ENCODE measurements around the gene MFN2.

MFN2 gene

DNA sequence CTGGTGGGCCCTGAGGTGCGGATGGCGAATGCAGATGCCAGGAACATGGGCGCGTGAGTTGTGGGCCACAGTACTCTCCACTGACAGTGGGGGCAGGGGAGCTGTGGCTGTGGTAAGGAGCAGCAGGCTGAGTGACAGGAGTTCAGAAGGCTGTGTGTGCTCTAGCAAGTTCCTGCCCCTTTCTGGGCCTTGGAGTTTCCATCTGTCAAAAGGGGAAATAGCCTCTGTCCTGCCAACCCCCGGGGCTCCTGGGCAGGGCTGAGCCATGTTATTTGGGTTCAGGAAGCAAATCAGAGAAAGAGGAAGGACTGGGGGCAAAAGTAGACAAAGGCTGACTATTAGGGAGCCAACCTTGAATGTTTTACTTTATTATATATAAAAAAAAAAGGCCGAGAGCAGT is 19.5 kb upstream of the MFN2 start:
- DNase-seq = no peak

GRCh38 chr1:11961230-11961629 is 19.0 kb upstream of the MFN2 start:
- no peak for DNase-seq

DNA sequence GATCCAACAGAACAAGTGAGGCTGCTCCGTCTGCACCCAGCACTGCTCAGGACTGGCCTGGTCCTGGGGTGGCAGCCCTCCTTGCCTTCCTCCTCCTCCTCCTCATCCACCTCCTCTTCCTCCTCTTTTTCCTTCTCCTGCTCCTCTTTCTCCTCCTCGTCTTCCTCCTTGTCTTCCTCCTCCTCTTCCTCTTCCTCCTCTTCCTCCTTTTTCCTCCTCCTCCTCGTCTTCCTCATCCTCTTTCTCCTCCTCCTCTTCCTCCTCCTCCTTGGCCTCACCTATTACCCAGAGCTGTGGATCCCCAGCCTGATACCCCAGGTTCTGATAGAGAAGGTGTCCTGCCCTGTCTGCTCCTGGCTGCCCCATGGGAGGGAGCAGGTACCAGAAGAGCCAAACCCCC is 16.6 kb upstream of the MFN2 start:
- DNase-seq = no peak

- no peak for DNase-seq
Measured at GRCh38 chr1:11964656-11965055, 15.6 kb upstream of the MFN2 start.

DNA sequence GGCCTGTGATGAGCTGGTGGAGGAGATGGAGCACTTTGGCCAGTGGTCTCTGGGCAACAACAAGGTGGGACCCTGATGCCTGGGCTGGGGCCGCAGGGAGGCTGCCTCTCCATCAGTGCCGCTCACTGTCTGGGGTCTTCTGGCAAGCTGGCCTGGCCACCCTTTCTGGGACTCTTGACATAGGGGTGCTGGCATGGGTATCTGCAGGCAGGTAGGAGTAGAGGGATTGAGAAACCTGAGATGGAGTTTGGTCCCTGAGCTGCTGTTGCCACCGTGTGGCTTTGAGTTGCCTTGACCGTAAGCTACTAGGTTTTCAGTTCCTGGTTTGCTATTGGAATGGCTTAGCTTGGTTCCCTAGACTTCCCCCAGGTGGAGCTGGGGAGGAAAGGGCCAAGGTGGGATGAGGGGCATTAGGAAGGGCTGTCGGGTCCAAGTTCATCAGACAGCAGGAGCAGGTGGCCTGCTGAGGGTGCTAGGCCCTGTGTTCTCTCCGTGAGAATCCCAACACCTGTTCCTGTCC is 13.2 kb upstream of the MFN2 start:
- peak in 2 of 6 experiments; percentile 4 to 6 for DNase-seq

DNA sequence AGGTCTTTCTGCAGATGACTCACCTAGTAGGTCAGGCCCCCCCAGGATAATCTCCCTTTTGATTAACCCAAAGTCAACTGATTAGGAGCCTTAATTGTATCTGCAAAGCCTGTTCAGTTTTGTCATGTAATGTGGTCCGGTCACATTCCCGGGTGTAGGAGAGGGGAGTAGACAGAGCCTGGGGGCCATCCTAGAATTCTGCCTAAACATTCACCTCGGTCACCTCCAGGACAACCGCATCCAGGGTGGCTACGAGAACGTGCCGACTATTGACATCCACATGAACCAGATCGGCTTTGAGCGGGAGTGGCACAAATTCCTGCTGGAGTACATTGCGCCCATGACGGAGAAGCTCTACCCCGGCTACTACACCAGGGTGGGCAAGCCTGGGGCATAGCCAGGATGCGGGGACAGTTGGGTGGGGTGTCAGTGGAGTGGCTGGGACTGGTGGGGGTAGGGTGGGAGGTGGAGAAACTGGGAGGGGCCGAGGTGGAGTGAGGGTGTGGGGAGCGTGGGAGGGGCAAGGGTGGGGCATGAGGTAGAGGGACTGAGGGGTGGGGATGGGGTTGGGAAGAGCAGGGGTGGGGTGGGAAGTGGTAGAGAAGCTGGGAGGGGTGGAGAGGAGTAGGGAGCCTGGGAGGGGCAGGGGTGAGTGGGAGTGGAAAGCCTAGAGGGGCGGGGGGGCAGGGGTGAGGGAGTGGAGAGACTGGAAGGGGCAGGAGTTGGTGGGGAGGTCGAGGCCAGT is 9.6 kb upstream of the MFN2 start:
- no peak for DNase-seq

GRCh38 chr1:11977625-11978024 is 2.6 kb upstream of the MFN2 start:
- no peak for DNase-seq

- no peak for DNase-seq
Measured at GRCh38 chr1:11978301-11978700, 1.9 kb upstream of the MFN2 start.

DNA sequence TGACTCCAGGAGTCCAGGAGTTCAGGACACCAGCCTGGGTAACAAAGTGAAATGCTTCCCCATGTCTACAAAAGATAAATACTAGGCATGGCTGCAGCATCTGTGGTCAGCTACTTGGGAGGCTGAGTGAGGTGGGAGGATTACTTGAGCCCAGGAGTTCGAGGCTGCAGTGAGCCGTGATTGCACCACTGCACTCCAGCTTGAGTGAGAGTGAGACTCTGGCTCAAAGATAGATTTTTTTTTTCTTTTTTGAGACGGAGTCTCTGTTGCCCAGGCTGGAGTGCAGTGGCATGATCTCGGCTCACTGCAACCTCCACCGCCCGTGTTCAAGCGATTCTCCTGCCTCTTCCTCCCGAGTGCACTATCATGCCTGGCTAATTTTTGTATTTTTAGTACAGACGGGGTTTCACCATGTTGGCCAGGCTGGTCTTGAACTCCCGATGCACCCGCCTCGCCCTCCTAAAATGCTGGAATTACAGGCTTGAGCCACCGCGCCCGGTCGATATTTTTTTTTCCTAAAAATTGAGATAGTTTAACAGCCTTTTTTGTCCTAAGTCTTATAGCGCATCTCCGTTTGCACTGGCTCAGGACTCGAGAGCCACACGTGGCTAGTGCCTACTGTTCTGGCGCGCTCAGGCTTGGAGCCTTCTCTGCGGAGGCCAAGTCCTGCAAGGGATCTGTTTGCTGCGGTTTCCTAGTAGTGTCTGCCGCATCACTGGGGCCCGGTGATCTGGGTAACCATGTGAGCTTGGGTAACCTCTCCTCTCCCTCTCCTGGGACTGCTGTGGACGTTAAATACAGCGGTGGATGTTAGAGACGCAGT is 1.0 kb upstream of the MFN2 start:
- DNase-seq = peak in 1 of 6 experiments; percentile 4

- DNase-seq = no peak
Measured at GRCh38 chr1:11980676-11980972, 380 bp downstream of the MFN2 start.

- no peak for DNase-seq
Measured at GRCh38 chr1:11981378-11982009, 1.2 kb downstream of the MFN2 start.

DNA sequence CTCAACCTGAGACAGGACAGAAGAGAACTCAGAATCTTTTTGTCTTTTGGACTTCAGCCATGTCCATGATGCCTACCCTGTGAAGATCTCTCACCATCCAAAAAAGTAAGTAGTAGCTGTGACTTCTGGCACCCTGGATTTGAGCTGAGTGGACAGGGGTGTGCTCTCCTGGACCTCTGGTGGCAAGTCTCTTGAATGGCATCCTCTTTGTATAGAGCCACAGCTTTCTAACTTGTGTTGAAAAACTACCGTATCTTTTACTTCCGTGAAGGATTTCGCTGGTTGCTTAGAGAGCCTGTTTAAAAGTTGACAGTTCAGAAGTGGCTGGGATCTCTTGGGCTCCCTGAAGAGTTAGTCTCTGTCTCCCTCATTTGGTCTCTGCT is 1.8 kb downstream of the MFN2 start:
- DNase-seq = no peak

DNA sequence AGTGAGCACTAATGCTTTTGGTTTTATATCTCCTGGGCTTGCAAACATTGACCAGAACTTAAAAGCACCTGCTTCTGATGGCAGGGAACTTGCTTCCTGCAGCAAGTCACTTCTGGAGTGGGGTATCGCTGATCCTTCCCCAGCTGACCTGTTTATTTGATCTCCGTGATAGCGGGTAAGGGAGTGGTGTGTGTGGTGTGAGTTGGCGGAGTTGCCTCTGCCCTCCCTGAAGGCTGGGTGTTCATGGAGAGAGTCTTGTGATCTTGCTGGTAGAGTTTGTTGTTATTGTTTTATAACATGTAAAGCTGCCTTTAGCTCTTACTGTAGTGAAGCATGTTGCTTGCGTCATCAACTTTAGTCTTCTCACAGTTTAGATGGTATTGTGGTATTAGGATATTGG is 3.9 kb downstream of the MFN2 start:
- DNase-seq = no peak

- DNase-seq = no peak
Measured at GRCh38 chr1:11984576-11984975, 4.3 kb downstream of the MFN2 start.

- DNase-seq = no peak
Measured at GRCh38 chr1:11985171-11985570, 4.9 kb downstream of the MFN2 start.

DNA sequence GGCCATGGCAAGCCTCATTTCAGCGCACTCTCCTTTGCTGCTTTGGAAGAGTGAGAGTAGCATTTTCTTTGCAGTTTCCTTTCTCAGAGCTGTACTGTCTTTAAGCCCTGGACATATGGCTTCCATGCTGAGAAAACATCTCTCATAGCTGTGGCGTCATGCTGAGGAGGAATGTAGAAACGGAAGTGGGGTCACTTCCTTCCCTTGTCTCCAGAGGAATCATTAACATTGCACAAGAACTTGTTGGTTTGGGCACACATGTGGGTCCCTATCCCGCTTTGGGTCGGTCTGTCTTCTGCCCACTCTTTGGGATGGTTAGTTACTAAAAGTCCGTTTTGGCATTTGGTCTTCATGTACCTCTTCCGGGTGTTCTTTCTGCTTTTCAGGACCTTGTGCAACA is 5.6 kb downstream of the MFN2 start:
- DNase-seq = no peak

DNA sequence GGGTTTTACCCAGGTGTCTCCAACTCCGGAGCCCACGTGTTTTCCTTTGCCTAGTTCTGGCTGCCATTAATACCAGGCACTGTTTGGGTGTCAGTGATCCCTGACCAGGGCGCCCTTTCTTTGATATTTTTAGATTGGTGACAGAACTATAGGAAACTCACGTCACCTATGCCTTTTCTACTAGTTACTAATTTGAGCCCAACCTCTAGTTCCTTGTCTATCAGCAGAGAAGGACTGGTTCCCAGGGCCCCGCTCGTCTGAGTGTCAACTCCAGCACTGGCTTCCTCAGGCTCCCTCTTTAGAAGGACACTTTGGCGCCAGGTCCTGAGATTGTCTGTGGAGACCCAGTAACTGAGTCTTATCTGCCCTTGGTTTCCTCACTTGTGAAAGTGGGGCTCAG is 9.4 kb downstream of the MFN2 start:
- no peak for DNase-seq

DNA sequence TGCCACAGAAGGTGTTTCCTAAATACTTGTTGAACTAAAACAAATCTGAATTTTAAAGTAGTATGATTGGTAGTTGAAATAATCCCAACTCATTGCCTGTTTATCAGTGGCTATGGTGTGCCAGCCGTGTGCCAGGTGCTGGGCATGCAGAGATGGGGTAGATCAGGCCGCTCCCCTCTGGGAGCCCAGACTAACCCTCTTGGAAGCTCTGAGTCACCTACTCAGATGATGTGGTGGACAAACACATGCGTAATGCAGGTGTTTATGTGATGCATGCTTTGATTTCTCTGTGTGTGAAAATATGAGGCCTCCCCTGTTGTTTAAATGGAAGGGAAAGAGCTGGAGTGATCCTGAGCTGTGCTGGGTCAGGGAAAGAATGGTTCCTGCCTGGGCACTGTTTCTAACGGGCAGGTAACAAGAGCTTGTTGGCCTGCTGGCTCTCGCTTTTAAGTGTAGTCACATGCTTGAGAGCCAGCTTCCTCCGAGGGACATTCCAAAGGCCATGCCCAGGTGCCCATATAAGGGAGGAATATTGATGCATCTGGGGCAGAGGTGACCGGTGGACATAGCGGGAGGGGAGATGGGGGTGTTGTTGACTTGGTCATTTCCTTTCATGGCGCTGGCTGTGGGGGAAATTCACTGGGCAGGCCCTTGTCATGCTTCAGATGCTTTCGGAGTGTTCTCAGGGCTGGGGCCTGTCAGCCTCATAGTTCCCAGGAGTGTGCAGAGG is 10.2 kb downstream of the MFN2 start:
- no peak for DNase-seq

DNA sequence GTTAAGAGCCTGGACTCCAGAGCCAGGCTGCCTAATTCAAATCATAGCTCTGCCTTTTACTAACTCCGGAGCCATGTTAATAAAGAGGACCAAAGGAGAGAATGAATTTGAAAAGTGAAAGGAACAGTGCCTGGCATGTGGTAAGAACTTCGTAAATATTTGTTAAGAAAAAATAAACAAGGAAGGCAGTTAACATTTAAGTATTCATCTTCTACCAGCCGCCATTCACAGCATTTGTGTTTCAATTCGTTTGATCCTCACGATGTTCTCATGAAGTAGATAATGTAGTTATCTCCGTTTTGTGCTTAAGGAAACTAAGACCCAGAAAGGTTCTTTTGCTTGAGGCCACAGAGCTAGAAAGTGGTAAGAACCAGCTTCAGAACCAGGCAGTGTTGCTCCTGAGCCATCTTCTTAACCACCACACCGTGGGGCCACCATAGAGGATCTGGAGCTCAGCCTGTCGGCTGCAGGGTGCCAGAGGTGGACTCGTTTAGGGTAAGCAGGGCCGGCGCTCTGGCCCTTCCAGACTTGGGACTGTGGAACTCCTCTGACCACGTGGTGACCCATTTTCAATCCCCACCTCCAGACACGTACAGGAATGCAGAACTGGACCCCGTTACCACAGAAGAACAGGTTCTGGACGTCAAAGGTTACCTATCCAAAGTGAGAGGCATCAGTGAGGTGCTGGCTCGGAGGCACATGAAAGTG is 11.9 kb downstream of the MFN2 start:
- DNase-seq = no peak

DNA sequence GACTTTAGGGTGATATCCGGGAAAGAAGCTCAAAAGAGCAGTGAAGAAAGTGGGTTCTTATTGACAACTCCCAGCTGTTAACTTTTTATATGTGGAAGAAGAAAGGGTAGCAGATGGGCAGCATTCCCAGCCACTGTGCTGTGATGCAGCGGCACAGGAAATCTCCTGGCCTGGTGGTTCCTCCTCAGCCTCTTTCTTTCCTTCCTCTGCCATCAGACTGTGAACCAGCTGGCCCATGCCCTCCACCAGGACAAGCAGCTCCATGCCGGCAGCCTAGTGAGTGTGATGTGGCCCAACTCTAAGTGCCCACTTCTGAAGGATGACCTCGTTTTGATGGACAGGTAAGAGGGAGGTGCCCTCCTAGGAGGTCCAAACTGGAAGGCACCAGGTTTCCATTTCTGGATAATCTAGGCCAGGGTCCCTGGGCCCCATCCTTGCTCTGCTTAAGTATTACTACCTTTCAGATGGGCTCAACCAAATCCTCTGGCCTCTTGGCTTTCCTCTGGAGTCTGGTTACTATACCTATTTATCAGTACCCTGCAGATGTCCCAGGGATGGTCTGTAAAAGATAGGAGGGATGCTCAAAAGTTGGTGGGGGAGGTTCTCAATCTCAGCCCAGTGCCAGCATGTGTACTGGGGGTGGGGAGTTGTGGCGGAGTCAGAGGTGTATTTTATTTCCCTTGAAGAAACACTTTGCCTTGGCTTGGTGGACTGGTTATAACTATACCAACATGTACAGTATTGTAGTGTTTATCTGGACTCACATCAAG is 17.0 kb downstream of the MFN2 start:
- DNase-seq = no peak

DNA sequence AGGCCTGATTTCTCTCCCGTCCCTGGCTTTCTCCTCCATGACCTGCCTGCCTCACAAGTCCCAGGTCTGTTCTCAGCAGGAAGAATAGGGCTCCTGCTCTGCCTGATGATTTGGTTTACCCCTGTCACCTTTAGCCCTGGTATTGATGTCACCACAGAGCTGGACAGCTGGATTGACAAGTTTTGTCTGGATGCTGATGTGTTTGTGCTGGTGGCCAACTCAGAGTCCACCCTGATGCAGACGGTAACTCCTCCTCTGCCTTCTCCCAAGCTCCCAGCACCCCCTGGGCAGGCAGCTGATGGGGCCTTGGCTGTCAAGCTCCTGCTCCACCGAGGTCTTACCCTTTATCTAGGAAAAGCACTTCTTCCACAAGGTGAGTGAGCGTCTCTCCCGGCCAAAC is 18.4 kb downstream of the MFN2 start:
- DNase-seq = no peak

- DNase-seq = no peak
Measured at GRCh38 chr1:11999236-11999635, 19.0 kb downstream of the MFN2 start.

All from stimulated activated naive CD4-positive, alpha-beta T cell (primary cell).